Kidney (tissue), 14 donors: ENCODE measurements around the gene TTC13. TPM values are rescaled to one million over a fixed set of nuclear protein-coding genes. Genes with fewer than 3 reads are reported as not detected.
A peak's percentile ranks its signal among the peaks of the same experiment; 100 is the strongest.

Experiments used
- DNase-seq, 5 donors: peaks; one replicate each; pipeline ENCODE4 v3.0.0-alpha.2; 2013 to 2020
- FAIRE-seq: peaks from 2 replicates; lab custom pipeline; 2012; peaks lifted over from hg19 to GRCh38; lab: Jason Lieb, UNC
- H3K27ac ChIP-seq, 2 donors: one replicate each; pipeline ENCODE4 v1.7.0; 2013; ENCODE audit warnings: low read depth in 2 of 2, low read length in 2 of 2, inconsistent platforms in 1 of 2
- H3K27me3 ChIP-seq: one replicate; pipeline ENCODE4 v1.7.1; 2013; ENCODE audit warnings: low read length, inconsistent platforms; ENCODE audit not compliant: control insufficient read depth, insufficient read depth
- H3K36me3 ChIP-seq, 3 donors: one replicate each; pipeline versions ENCODE4 v1.7.0 to v1.7.1; 2013; ENCODE audit warnings: low read length in 3 of 3, control low read depth in 1 of 3, inconsistent platforms in 1 of 3; ENCODE audit not compliant: insufficient read depth in 3 of 3, control insufficient read depth in 2 of 3
- H3K4me1 ChIP-seq, 3 donors: one replicate each; pipeline versions ENCODE4 v1.7.0 to v1.7.1; 2013; ENCODE audit warnings: low read length in 3 of 3, inconsistent platforms in 1 of 3, low read depth in 1 of 3; ENCODE audit not compliant: control insufficient read depth in 2 of 3, insufficient read depth in 2 of 3
- H3K4me3 ChIP-seq, 3 donors: one replicate each; pipeline versions ENCODE4 v1.7.0 to v1.8.1; 2013; ENCODE audit warnings: low read length in 3 of 3, control low read depth in 1 of 3, inconsistent platforms in 1 of 3
- H3K9ac ChIP-seq, 3 donors: one replicate each; pipeline versions ENCODE4 v1.7.0 to v1.7.1; 2013; ENCODE audit warnings: low read length in 3 of 3, control low read depth in 1 of 3, inconsistent platforms in 1 of 3
- H3K9me3 ChIP-seq, 3 donors: one replicate each; pipeline versions ENCODE4 v1.7.0 to v1.7.1; 2013; ENCODE audit warnings: low read length in 3 of 3, control low read depth in 1 of 3, inconsistent platforms in 1 of 3; ENCODE audit not compliant: control insufficient read depth in 2 of 3, insufficient read depth in 1 of 3
- CTCF ChIP-seq: IDR thresholded peaks from 3 replicates; pipeline ENCODE4 v1.5.1; 2012; ENCODE audit warnings: mild to moderate bottlenecking, moderate library complexity, borderline replicate concordance; ENCODE audit not compliant: insufficient read depth; ENCODE audit errors: extremely low read depth
- intact Hi-C: fragments of 100-400 bp; cut with DNase I; formaldehyde crosslinking; loops from one replicate; pipeline ENCODE4 v1.11.1; 2022
- polyA plus RNA-seq: library from polyadenylated mRNA; stranded (reverse); fragments of 350-450 nt; fragmentation: Illumina TruSeq; extraction: RNeasy Lipid Tissue Mini Kit (QIAGEN cat#74804); gene quantifications from one replicate; pipeline ENCODE4 v1.2.3, GENCODE V29; 2014; ENCODE audit warnings: low read depth, low replicate concordance; ENCODE audit not compliant: insufficient read depth
- total RNA-seq: library from RNA; stranded (reverse); fragmentation: NEBNext Ultra II Directional; extraction: Animal tissue kit (Norgen Biotek cat#: 25700); gene quantifications from one replicate; pipeline ENCODE4 v1.2.1, GENCODE V29; 2021
- donor health status: control.
- donor health status: control.
- donor health status: control.
- donor health status: control.
- donor health status: control.
- donor health status: DM: yes; HTN: yes; CAD: no.
- donor health status: Normal renal cell carcinoma (clear cell type).

TTC13 gene
- total and polyA plus RNA-seq, 2 donors from 2014 or later, result 4.2 to 15.6 TPM

GRCh38 chr1:230910755-230911117 lies 67.9 kb downstream of the TTC13 start:
- peak in 2 of 5 donors; percentile 43 to 74 for DNase-seq
- no peak for TF ChIP-seq CTCF
- Histone ChIP-seq H3K36me3 (peaks cover 0 to 8% (median 0%) of the 10 kb centered on the region in 3 donors), H3K4me1 (peaks cover 0 to 2% (median 0%) of the 10 kb centered on the region in 3 donors), H3K9ac (no peak overlapping the region), H3K9me3 (no peaks in the 10 kb centered on the region), H3K4me3 (no peak overlapping the region), H3K27ac (no peak overlapping the region), H3K27me3 (no peaks in the 10 kb centered on the region)
- intact Hi-C loops, result no loop called here
- FAIRE-seq, result no peak

- FAIRE-seq (no peak), DNase-seq (peak in 1 of 5 donors; percentile 28)
- H3K4me3 ChIP-seq, result no peak overlapping the region
- no peak overlapping the region for H3K9ac ChIP-seq
- H3K4me1 ChIP-seq, result peaks cover 0 to 4% (median 0%) of the 10 kb centered on the region in 3 donors
- TF ChIP-seq CTCF, result no peak
- no peak overlapping the region for H3K27ac ChIP-seq
- no peaks in the 10 kb centered on the region for H3K9me3 ChIP-seq
- H3K36me3 ChIP-seq, result peaks cover 0 to 8% (median 0%) of the 10 kb centered on the region in 3 donors
- no peaks in the 10 kb centered on the region for H3K27me3 ChIP-seq
- intact Hi-C loops, result no loop called here
Measured at GRCh38 chr1:230909974-230910754, 68.5 kb downstream of the TTC13 start.

- FAIRE-seq (no peak), DNase-seq (no peak)
- no peak for TF ChIP-seq CTCF
- intact Hi-C loops, result no loop called here
- no peaks in the 10 kb centered on the region for H3K27me3 ChIP-seq
- no peak overlapping the region for H3K27ac ChIP-seq
- no peak overlapping the region for H3K4me3 ChIP-seq
- no peak overlapping the region for H3K9ac ChIP-seq
- H3K9me3 ChIP-seq, result no peaks in the 10 kb centered on the region
- peaks cover 0 to 2% (median 0%) of the 10 kb centered on the region in 3 donors for H3K36me3 ChIP-seq
- peaks cover 0 to 4% (median 0%) of the 10 kb centered on the region in 3 donors for H3K4me1 ChIP-seq
Measured at GRCh38 chr1:230907472-230908205, 71.0 kb downstream of the TTC13 start.
